Osteoblast (primary cell): ENCODE data around the gene SLN. TPM values are rescaled to one million over a fixed set of nuclear protein-coding genes. Genes with fewer than 3 reads are reported as not detected.

Experiments used
- DNase-seq: peaks from one replicate; pipeline ENCODE4 v3.0.0; 2011; ENCODE audit warnings: low spot score, mixed read lengths; ENCODE audit not compliant: insufficient read length; ENCODE audit errors: missing footprints
- H2AFZ ChIP-seq: 2 replicates; pipeline ENCODE4 v1.6.0; 2011; ENCODE audit warnings: mild to moderate bottlenecking, low read length
- H3K27ac ChIP-seq: 2 replicates; pipeline ENCODE4 v1.5.1; 2011; ENCODE audit warnings: mild to moderate bottlenecking, low read depth, low read length, moderate library complexity
- H3K27me3 ChIP-seq: 2 replicates; pipeline ENCODE4 v1.6.0; 2012; ENCODE audit warnings: mild to moderate bottlenecking, control low read depth, inconsistent platforms, low read length, moderate library complexity; ENCODE audit not compliant: insufficient read depth
- H3K36me3 ChIP-seq: 2 replicates; pipeline ENCODE4 v1.5.1; 2011; ENCODE audit warnings: mild to moderate bottlenecking, low read length, control low read depth, moderate library complexity; ENCODE audit not compliant: insufficient read depth
- H3K4me1 ChIP-seq: 2 replicates; pipeline ENCODE4 v1.5.1; 2011; ENCODE audit warnings: mild to moderate bottlenecking, low read length, control low read depth, moderate library complexity; ENCODE audit not compliant: insufficient read depth
- H3K4me2 ChIP-seq: 2 replicates; pipeline ENCODE4 v1.6.0; 2011; ENCODE audit warnings: mild to moderate bottlenecking, low read length; ENCODE audit not compliant: insufficient read depth
- H3K4me3 ChIP-seq: fragments of 200-600 bp; sonication (generic); 3 replicates; pipeline ENCODE4 v1.5.1; 2012; ENCODE audit warnings: mild to moderate bottlenecking, low read length, inconsistent platforms; ENCODE audit not compliant: insufficient read depth
- H3K79me2 ChIP-seq: 2 replicates; pipeline ENCODE4 v1.6.0; 2012; ENCODE audit warnings: mild to moderate bottlenecking, low read length, control low read depth, inconsistent platforms; ENCODE audit not compliant: insufficient read depth
- H3K9me3 ChIP-seq: 2 replicates; pipeline ENCODE4 v1.5.1; 2011; ENCODE audit warnings: low read depth, low read length, control low read depth
- H4K20me1 ChIP-seq: 2 replicates; pipeline ENCODE4 v1.6.0; 2012; ENCODE audit warnings: mild to moderate bottlenecking, low read length, control low read depth; ENCODE audit not compliant: insufficient read depth
- CTCF ChIP-seq: IDR thresholded peaks from 2 replicates; pipeline ENCODE4 v1.5.1; 2011; ENCODE audit warnings: mild to moderate bottlenecking, low read depth, low read length, moderate library complexity; ENCODE audit errors: extremely low read depth
- total RNA-seq: library from RNA; depleted of rRNA; stranded (reverse); fragments of >200 nt; gene quantifications from 2 replicates; pipeline ENCODE4 v1.2.3, GENCODE V29; 2012

Gene SLN
- total RNA-seq, 1 donor, result not detected

- no peaks in the 10 kb centered on the region for H3K9me3 ChIP-seq
- no peaks in the 10 kb centered on the region for H4K20me1 ChIP-seq
- no peaks in the 10 kb centered on the region for H3K36me3 ChIP-seq
- no peak overlapping the region for H3K4me2 ChIP-seq
- TF ChIP-seq CTCF, result no peak
- H3K27me3 ChIP-seq, result peaks cover 42% of the 10 kb centered on the region
- no peak overlapping the region for H3K27ac ChIP-seq
- no peak overlapping the region for H2AFZ ChIP-seq
- DNase-seq, result no peak
- H3K79me2 ChIP-seq, result no peaks in the 10 kb centered on the region
- no peak overlapping the region for H3K4me3 ChIP-seq
- H3K4me1 ChIP-seq, result peaks cover 4% of the 10 kb centered on the region
Observed at GRCh38 chr11:107710301-107710700, 1.6 kb downstream of the SLN start.

GRCh38 chr11:107708792-107709191 lies 3.1 kb downstream of the SLN start:
- no peaks in the 10 kb centered on the region for H4K20me1 ChIP-seq
- no peak overlapping the region for H2AFZ ChIP-seq
- TF ChIP-seq CTCF, result no peak
- H3K27me3 ChIP-seq, result peaks cover 30% of the 10 kb centered on the region
- no peak for DNase-seq
- no peak overlapping the region for H3K27ac ChIP-seq
- peaks cover 15% of the 10 kb centered on the region for H3K4me1 ChIP-seq
- H3K9me3 ChIP-seq, result no peaks in the 10 kb centered on the region
- no peak overlapping the region for H3K4me3 ChIP-seq
- no peaks in the 10 kb centered on the region for H3K36me3 ChIP-seq
- H3K4me2 ChIP-seq, result no peak overlapping the region
- no peaks in the 10 kb centered on the region for H3K79me2 ChIP-seq

- Histone ChIP-seq H4K20me1 (no peaks in the 10 kb centered on the region), H3K4me3 (no peak overlapping the region), H3K27me3 (peaks cover 23% of the 10 kb centered on the region), H3K4me1 (peaks cover 15% of the 10 kb centered on the region), H3K9me3 (no peaks in the 10 kb centered on the region), H3K27ac (no peak overlapping the region), H3K79me2 (no peaks in the 10 kb centered on the region), H3K4me2 (no peak overlapping the region), H3K36me3 (no peaks in the 10 kb centered on the region), H2AFZ (no peak overlapping the region)
- no peak for TF ChIP-seq CTCF
- DNase-seq, result no peak
Observed at GRCh38 chr11:107707807-107708206, 4.0 kb downstream of the SLN start.

- Histone ChIP-seq H3K79me2 (no peaks in the 10 kb centered on the region), H4K20me1 (no peaks in the 10 kb centered on the region), H3K27me3 (peaks cover 21% of the 10 kb centered on the region), H3K36me3 (no peaks in the 10 kb centered on the region), H3K4me3 (no peak overlapping the region), H3K4me2 (no peak overlapping the region), H2AFZ (no peak overlapping the region), H3K4me1 (peaks cover 15% of the 10 kb centered on the region), H3K9me3 (no peaks in the 10 kb centered on the region), H3K27ac (no peak overlapping the region)
- no peak for TF ChIP-seq CTCF
- no peak for DNase-seq
Observed at GRCh38 chr11:107707215-107707671, 4.6 kb downstream of the SLN start.
